ENCODE measurements around the gene TRAK2.

DNA sequence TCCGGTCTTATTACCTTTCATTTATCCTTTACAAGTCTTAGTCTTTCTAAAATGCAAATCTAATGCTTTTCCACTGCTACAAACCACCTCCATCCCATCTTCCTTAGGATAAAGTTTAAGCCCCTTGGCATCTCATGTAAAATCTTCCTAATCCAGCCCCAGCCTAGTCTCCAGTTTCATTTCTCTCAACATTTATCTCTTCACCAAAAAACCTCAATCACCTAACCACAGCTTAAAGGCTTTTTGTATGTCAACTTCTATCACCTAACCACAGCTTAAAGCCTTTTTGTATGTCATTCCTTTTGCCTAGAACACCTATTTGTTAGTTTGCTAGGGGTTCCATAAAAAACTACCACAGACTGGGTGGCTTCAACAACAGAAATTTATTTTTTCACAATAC is 4.2 kb downstream of the TRAK2 start:
- TF ChIP-seq, protein P1, sequence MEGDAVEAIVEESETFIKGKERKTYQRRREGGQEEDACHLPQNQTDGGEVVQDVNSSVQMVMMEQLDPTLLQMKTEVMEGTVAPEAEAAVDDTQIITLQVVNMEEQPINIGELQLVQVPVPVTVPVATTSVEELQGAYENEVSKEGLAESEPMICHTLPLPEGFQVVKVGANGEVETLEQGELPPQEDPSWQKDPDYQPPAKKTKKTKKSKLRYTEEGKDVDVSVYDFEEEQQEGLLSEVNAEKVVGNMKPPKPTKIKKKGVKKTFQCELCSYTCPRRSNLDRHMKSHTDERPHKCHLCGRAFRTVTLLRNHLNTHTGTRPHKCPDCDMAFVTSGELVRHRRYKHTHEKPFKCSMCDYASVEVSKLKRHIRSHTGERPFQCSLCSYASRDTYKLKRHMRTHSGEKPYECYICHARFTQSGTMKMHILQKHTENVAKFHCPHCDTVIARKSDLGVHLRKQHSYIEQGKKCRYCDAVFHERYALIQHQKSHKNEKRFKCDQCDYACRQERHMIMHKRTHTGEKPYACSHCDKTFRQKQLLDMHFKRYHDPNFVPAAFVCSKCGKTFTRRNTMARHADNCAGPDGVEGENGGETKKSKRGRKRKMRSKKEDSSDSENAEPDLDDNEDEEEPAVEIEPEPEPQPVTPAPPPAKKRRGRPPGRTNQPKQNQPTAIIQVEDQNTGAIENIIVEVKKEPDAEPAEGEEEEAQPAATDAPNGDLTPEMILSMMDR (conservative IDR thresholded peaks at IDR 0.05; ENCODE audit: low read depth, low read length): no peak
- TF ChIP-seq EZH2 (IDR thresholded peaks at IDR 0.05; ENCODE audit: borderline replicate concordance, low read depth, low read length, poor library complexity, severe bottlenecking): no peak
